GM10266 (cell line): ENCODE data around the gene KBTBD4.

Experiments used
- DNase-seq: peaks from one replicate; pipeline ENCODE4 v3.0.0; 2012; ENCODE audit errors: extremely low spot score
- TF ChIP-seq, protein P1 (sequence below): IDR thresholded peaks from 2 replicates; pipeline ENCODE4 v1.5.1; 2012; ENCODE audit warnings: mild to moderate bottlenecking, low read depth; ENCODE audit not compliant: control insufficient read depth, insufficient read depth; ENCODE audit errors: missing control alignments

The KBTBD4 gene

DNA sequence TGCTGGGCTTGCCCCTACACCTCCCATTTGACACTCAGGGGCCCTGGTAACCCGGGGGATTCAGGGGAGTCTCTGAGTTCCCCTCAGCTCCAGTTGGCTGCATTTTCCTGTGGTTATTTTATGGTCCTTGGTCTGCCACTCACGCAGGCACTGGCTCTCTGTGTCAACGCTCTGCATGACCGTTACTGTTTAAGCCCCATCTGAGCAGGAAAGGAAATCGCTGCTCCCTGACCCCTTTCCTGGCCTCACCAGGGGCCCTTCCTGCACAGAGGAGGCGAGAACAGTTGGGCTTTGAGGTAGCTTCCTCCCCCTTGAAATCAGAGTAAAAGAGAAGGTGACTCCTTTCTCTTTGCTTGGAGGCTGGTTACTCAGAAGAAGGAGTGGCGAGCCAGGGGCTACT, 13.0 kb upstream of the KBTBD4 start:
- DNase-seq, result peak; percentile 64

DNA sequence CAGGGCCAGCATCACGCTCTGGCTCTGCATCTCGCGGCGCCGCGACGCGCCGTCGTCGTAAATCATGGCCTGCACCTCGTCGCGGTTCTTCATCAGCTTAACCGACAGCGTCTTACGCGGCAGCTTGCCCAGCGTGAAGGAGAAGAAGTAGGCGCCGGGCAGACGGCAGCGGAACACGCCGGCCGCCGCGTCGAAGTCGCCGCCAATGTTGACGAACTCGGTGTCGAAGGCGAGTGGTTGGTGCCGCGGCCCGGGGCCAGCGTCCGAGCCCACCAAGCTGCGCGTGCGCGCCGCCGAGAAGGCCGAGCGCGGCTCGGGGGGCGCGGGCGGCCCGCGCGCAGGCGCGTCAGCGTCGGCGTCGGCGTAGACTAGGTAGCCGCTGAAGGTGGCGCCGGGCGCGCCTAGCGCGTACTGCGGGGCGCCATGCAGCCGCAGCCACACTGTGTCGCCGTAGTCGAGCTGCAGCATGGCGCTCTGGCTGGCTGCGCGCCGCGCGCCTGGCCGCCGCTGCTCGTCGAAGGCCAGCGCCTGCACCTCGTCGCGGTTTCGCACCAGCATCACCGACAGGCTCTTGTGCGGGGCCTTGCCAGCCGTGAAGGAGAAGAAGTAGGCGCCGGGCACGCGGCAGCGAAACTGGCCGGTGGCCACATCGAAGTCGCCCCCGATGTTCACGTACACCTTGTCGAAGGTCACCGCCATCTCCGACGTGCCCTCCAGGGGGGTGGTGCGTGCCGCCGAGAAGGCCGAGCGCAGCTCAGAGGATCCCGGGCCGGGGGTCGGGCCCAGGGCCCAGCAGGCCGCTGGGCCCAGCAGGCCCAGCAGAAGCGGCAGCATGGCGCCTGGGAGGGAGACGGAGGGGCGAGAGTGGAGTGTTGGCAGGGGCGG, 11.4 kb upstream of the KBTBD4 start:
- TF ChIP-seq, protein P1, sequence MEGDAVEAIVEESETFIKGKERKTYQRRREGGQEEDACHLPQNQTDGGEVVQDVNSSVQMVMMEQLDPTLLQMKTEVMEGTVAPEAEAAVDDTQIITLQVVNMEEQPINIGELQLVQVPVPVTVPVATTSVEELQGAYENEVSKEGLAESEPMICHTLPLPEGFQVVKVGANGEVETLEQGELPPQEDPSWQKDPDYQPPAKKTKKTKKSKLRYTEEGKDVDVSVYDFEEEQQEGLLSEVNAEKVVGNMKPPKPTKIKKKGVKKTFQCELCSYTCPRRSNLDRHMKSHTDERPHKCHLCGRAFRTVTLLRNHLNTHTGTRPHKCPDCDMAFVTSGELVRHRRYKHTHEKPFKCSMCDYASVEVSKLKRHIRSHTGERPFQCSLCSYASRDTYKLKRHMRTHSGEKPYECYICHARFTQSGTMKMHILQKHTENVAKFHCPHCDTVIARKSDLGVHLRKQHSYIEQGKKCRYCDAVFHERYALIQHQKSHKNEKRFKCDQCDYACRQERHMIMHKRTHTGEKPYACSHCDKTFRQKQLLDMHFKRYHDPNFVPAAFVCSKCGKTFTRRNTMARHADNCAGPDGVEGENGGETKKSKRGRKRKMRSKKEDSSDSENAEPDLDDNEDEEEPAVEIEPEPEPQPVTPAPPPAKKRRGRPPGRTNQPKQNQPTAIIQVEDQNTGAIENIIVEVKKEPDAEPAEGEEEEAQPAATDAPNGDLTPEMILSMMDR, result no peak

More for the DNA sequence above, 13.0 kb upstream of the KBTBD4 start:
- TF ChIP-seq, protein P1, result no peak

DNA sequence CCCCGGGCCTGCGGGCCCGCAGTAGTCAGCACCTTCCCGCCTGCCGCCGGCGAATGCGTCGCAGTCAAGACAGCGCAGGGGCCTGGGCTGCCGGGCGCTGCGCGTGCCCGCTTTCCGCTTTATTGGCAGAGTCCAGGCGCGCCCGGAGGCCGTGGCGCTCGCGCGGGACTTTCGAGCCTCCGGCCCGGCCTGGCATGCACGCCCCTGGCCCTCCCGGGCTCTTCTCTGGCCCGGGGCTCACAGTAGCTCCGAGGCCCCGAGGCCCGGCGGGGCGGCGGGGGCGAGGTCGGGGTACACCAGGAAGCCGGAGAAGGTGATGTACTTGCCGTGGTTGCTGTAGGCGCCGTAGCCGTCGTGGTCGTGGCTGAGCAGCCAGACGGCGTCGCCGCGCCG, 10.8 kb upstream of the KBTBD4 start:
- TF ChIP-seq, protein P1, result no peak
- DNase-seq, result no peak

More for the DNA sequence above, 11.4 kb upstream of the KBTBD4 start:
- DNase-seq, result no peak

DNA sequence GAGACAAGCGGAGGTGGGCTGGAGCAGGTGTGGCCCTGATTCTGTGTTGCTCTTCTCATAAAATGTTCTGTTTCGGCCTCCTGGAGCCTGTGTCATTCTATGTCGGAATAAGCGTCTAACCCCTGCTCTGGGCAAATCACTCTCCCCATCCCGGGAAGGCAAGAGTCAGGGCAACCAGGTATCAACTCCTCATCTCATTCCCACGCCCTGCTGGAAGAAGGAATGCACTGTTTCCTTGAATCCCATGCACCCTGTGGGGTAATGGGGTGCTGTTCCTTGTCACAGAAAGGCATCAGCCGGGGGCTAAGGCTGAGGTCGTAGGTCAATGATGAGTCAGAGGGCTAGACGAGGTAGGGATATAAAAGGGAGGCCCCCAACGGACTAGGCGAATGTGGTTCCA, 10.3 kb upstream of the KBTBD4 start:
- TF ChIP-seq, protein P1, result no peak
- DNase-seq, result no peak

GRCh38 chr11:47587723-47588326, 9.1 kb upstream of the KBTBD4 start:
- TF ChIP-seq, protein P1, result no peak

DNA sequence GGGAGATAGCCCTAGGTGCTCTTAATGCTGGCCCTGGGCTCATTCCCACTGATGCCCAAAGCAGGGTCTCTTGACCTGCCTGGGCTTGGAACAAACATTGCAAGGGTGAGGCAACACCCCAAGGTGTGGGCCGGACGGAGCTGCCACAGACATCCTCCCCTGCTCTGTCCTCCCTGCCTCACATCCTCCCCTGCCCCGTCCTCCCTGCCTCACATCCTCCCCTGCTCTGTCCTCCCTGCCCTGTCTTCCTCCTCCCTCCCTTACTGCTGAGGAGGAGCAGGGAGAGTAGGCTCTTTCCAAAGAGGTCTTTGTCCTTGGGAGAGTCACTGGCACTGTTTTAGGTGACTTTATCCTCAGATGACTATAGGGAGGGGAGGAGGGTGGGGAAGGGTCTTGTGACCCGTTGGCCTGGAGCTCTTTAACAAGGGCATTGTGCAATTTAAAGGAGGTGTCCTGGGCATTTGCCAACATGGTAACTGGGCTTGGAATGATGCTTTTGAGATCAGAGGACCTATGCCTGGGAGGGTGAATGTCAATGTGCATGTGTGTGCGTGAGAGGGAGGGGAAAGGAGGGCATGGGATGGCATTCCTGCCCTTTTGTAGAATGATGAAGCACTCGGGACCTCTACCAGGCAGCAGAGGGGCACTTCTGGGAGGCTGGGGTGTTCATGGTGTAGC, 8.4 kb upstream of the KBTBD4 start:
- no peak for DNase-seq
- TF ChIP-seq, protein P1, result no peak

More at GRCh38 chr11:47587723-47588326, 9.1 kb upstream of the KBTBD4 start:
- peak; percentile 32 for DNase-seq
